ENCODE data around the gene TMX3. TPM values are rescaled to one million over a fixed set of nuclear protein-coding genes. Genes with fewer than 3 reads are reported as not detected.
A peak's percentile ranks its signal among the peaks of the same experiment; 100 is the strongest.

TMX3 gene
- total and polyA plus RNA-seq, 2 donors (not counting 3 experiments of a cell fraction or from before 2014, with no cell fraction given): 20.0 to 65.5 TPM

- H3K79me2 ChIP-seq (ENCODE audit: control insufficient read depth, insufficient read depth, low read length): no peaks in the 10 kb centered on the region
- TF ChIP-seq POLR2AphosphoS5 (IDR thresholded peaks at IDR 0.05; ENCODE audit: insufficient read depth, low read depth, low read length) (no peak), CTCF (IDR thresholded peaks at IDR 0.05; ENCODE audit: extremely low read depth in 1 of 2, insufficient read depth in 1 of 2, low read depth in 1 of 2, low read length in 2 of 2) (no peak), MAX (IDR thresholded peaks at IDR 0.05; ENCODE audit: insufficient read depth, insufficient read length) (no peak)
- POLR2A ChIA-PET: no interaction called here
- no peak overlapping the region for H3K4me2 ChIP-seq (ENCODE audit: insufficient read depth, low read length)
- H2AFZ ChIP-seq (ENCODE audit: low read depth, low read length): no peak overlapping the region
- H3K9ac ChIP-seq (replicated peaks; ENCODE audit: extremely low read depth, insufficient read depth, low read length): no peak overlapping the region
- intact Hi-C loops (cut with micrococcal nuclease) (no loop called here), dilution Hi-C loops (cut with MboI; ENCODE audit: extremely low pct_ligation_motif_present, low sequenced_read_pairs) (no loop called here)
- no peaks in the 10 kb centered on the region for H3K9me1 ChIP-seq (replicated peaks; ENCODE audit: control insufficient read depth, extremely low read depth, insufficient read depth, low read length)
- H3K36me3 ChIP-seq (ENCODE audit: control insufficient read depth in 2 of 2, extremely low read depth in 1 of 2, insufficient read depth in 2 of 2, low read length in 2 of 2): no peaks in the 10 kb centered on the region
- no peaks in the 10 kb centered on the region for H3K9me3 ChIP-seq (replicated peaks; ENCODE audit: control insufficient read depth, insufficient read depth, low read length)
- FAIRE-seq: no peak
- peak; percentile 24 for DNase-seq (ENCODE audit: low read depth, low spot score)
- no peaks in the 10 kb centered on the region for H3K4me1 ChIP-seq (ENCODE audit: control insufficient read depth, extremely low read depth, insufficient read depth, low read length)
- no TSS peak for BruUV-seq (replicated peaks)
- H3K27ac ChIP-seq (ENCODE audit: insufficient read depth, low read depth, low read length): no peak overlapping the region
- CTCF ChIA-PET: no interaction called here
- H3K27me3 ChIP-seq (ENCODE audit: control insufficient read depth in 2 of 2, insufficient read depth in 2 of 2, low read length in 2 of 2): no peaks in the 10 kb centered on the region
- H3K4me3 ChIP-seq (replicated peaks in 1 of 3; ENCODE audit: insufficient read depth in 1 of 3, low read depth in 1 of 3, low read length in 3 of 3): no peak overlapping the region
- no peaks in the 10 kb centered on the region for H4K20me1 ChIP-seq (replicated peaks; ENCODE audit: control insufficient read depth, extremely low read depth, insufficient read depth, low read length)
Measured at GRCh38 chr18:68763083-68763482, 48.2 kb upstream of the TMX3 start.

- POLR2A ChIA-PET: no interaction called here
- Histone ChIP-seq H3K9ac (replicated peaks; ENCODE audit: extremely low read depth, insufficient read depth, low read length) (no peak overlapping the region), H3K4me3 (replicated peaks in 1 of 3; ENCODE audit: insufficient read depth in 1 of 3, low read depth in 1 of 3, low read length in 3 of 3) (no peak overlapping the region), H3K9me3 (replicated peaks; ENCODE audit: control insufficient read depth, insufficient read depth, low read length) (no peaks in the 10 kb centered on the region), H3K27me3 (ENCODE audit: control insufficient read depth in 2 of 2, insufficient read depth in 2 of 2, low read length in 2 of 2) (no peaks in the 10 kb centered on the region), H4K20me1 (replicated peaks; ENCODE audit: control insufficient read depth, extremely low read depth, insufficient read depth, low read length) (no peaks in the 10 kb centered on the region), H3K4me1 (ENCODE audit: control insufficient read depth, extremely low read depth, insufficient read depth, low read length) (no peaks in the 10 kb centered on the region), H3K4me2 (ENCODE audit: insufficient read depth, low read length) (no peak overlapping the region), H3K36me3 (ENCODE audit: control insufficient read depth in 2 of 2, extremely low read depth in 1 of 2, insufficient read depth in 2 of 2, low read length in 2 of 2) (no peaks in the 10 kb centered on the region), H3K79me2 (ENCODE audit: control insufficient read depth, insufficient read depth, low read length) (no peaks in the 10 kb centered on the region), H2AFZ (ENCODE audit: low read depth, low read length) (no peak overlapping the region), H3K27ac (ENCODE audit: insufficient read depth, low read depth, low read length) (no peak overlapping the region), H3K9me1 (replicated peaks; ENCODE audit: control insufficient read depth, extremely low read depth, insufficient read depth, low read length) (no peaks in the 10 kb centered on the region)
- no TSS peak for BruUV-seq (replicated peaks)
- CTCF ChIA-PET: interaction anchor here (1.3 kb wide), 1 partner anchor 15 kb away, joined by 3 read pairs; no protein-coding TSS in a partner anchor
- DNase-seq (ENCODE audit: low read depth, low spot score) (no peak), FAIRE-seq (no peak)
- TF ChIP-seq JUN (IDR thresholded peaks at IDR 0.05; ENCODE audit: borderline replicate concordance, insufficient read depth, insufficient read length, low read depth) (no peak), MAX (IDR thresholded peaks at IDR 0.05; ENCODE audit: insufficient read depth, insufficient read length) (no peak), GATA2 (IDR thresholded peaks at IDR 0.05; ENCODE audit: insufficient read depth, insufficient read length, low read depth, low read length) (no peak), EZH2 (IDR thresholded peaks at IDR 0.05; ENCODE audit: borderline replicate concordance, low read depth, low read length, severe bottlenecking) (no peak), CTCF (IDR thresholded peaks at IDR 0.05; ENCODE audit: extremely low read depth in 1 of 2, insufficient read depth in 1 of 2, low read depth in 1 of 2, low read length in 2 of 2) (no peak), MYC (IDR thresholded peaks at IDR 0.05; ENCODE audit: low read depth, low read length) (no peak), POLR2A (IDR thresholded peaks at IDR 0.05; ENCODE audit: low read depth, low read length) (no peak), POLR2AphosphoS5 (IDR thresholded peaks at IDR 0.05; ENCODE audit: insufficient read depth, low read depth, low read length) (no peak), FOS (IDR thresholded peaks at IDR 0.05; ENCODE audit: borderline replicate concordance, insufficient read depth, low read length) (no peak)
- intact Hi-C loops (cut with micrococcal nuclease): no loop called here
- dilution Hi-C loops (cut with MboI; ENCODE audit: extremely low pct_ligation_motif_present, low sequenced_read_pairs): no loop called here
Measured at GRCh38 chr18:68759308-68759707, 44.4 kb upstream of the TMX3 start.

All from endothelial cell of umbilical vein (primary cell).